GM19372 (cell line): ENCODE data around the gene EFNA1.
"Not testable (repeated sequence)": the region's sequence is repeated elsewhere in the genome, so short reads cannot be mapped to it uniquely, and the experiment has no call there.

Source experiments
- ATAC-seq: cut with Tn5 transposase; IDR thresholded peaks from one replicate; pipeline ENCODE4 v1.9.1; 2021; ENCODE audit warnings: mild to moderate bottlenecking, low read depth, moderate library complexity; ENCODE audit not compliant: unreplicated experiment

EFNA1 gene

GRCh38 chr1:155140630-155140953, 12.9 kb downstream of the EFNA1 start:
- no peak for ATAC-seq

- no peak for ATAC-seq
Observed at GRCh38 chr1:155141749-155142148, 14.1 kb downstream of the EFNA1 start.

GRCh38 chr1:155145491-155145890, 17.8 kb downstream of the EFNA1 start:
- ATAC-seq, result no peak

- not testable (repeated sequence) for ATAC-seq
Observed at GRCh38 chr1:155155996-155156643, 28.4 kb downstream of the EFNA1 start.

- ATAC-seq, result no peak
Observed at GRCh38 chr1:155158991-155159390, 31.3 kb downstream of the EFNA1 start.

- no peak for ATAC-seq
Observed at GRCh38 chr1:155160128-155160527, 32.5 kb downstream of the EFNA1 start.

GRCh38 chr1:155162631-155163030, 35.0 kb downstream of the EFNA1 start:
- not testable (repeated sequence) for ATAC-seq

- ATAC-seq, result not testable (repeated sequence)
Observed at GRCh38 chr1:155163785-155164184, 36.1 kb downstream of the EFNA1 start.

GRCh38 chr1:155164625-155165024, 36.9 kb downstream of the EFNA1 start:
- not testable (repeated sequence) for ATAC-seq

- no peak for ATAC-seq
Observed at GRCh38 chr1:155166051-155166470, 38.4 kb downstream of the EFNA1 start.

GRCh38 chr1:155166471-155167165, 38.9 kb downstream of the EFNA1 start:
- no peak for ATAC-seq

GRCh38 chr1:155167166-155168104, 39.8 kb downstream of the EFNA1 start:
- ATAC-seq, result no peak

GRCh38 chr1:155168105-155168445, 40.4 kb downstream of the EFNA1 start:
- not testable (repeated sequence) for ATAC-seq

- ATAC-seq, result no peak
Observed at GRCh38 chr1:155168456-155169210, 41.0 kb downstream of the EFNA1 start.

- ATAC-seq, result no peak
Observed at GRCh38 chr1:155169541-155169940, 41.9 kb downstream of the EFNA1 start.

GRCh38 chr1:155170101-155170785, 42.6 kb downstream of the EFNA1 start:
- no peak for ATAC-seq

- ATAC-seq, result no peak
Observed at GRCh38 chr1:155170806-155171205, 43.1 kb downstream of the EFNA1 start.

- no peak for ATAC-seq
Observed at GRCh38 chr1:155171836-155172731, 44.4 kb downstream of the EFNA1 start.
